Measurements from ENCODE around the gene GUK1.

- TF ChIP-seq CTCF (IDR thresholded peaks at IDR 0.05; ENCODE audit: low read length) (no peak), EZH2 (optimal IDR thresholded peaks at IDR 0.05; ENCODE audit: low read depth, low read length) (no peak), EZH2phosphoT487 (IDR thresholded peaks at IDR 0.05; ENCODE audit: low read length) (no peak)
These were observed 19.1 kb upstream of the GUK1 start for GRCh38 chr1:228120857-228121489.
